NCI-H345 treated with DMSO at 0.1 percent for 48 hours (cell line): ENCODE results near the gene CDH4.

Experiments used
- DNase-seq: peaks from one replicate; lab custom pipeline; 2025; ENCODE audit not compliant: unreplicated experiment; lab: John Stamatoyannopoulos, UW

The CDH4 gene

GRCh38 chr20:61678437-61678836 lies 426.4 kb downstream of the CDH4 start:
- no peak for DNase-seq

GRCh38 chr20:61679473-61679872 lies 427.4 kb downstream of the CDH4 start:
- no peak for DNase-seq

GRCh38 chr20:61680096-61680495 lies 428.0 kb downstream of the CDH4 start:
- DNase-seq: no peak

GRCh38 chr20:61682114-61682995 lies 430.3 kb downstream of the CDH4 start:
- DNase-seq: no peak

- no peak for DNase-seq
Measured at GRCh38 chr20:61682996-61683681, 431.1 kb downstream of the CDH4 start.

GRCh38 chr20:61683721-61684120 lies 431.7 kb downstream of the CDH4 start:
- peak; percentile 74 for DNase-seq

GRCh38 chr20:61684136-61684535 lies 432.1 kb downstream of the CDH4 start:
- no peak for DNase-seq

GRCh38 chr20:61684583-61685235 lies 432.6 kb downstream of the CDH4 start:
- peak; percentile 40 for DNase-seq

- DNase-seq: no peak
Measured at GRCh38 chr20:61685462-61685861, 433.4 kb downstream of the CDH4 start.

- no peak for DNase-seq
Measured at GRCh38 chr20:61686051-61686936, 434.2 kb downstream of the CDH4 start.

- DNase-seq: no peak
Measured at GRCh38 chr20:61688411-61688810, 436.4 kb downstream of the CDH4 start.

GRCh38 chr20:61690150-61690549 lies 438.1 kb downstream of the CDH4 start:
- no peak for DNase-seq

- DNase-seq: no peak
Measured at GRCh38 chr20:61690993-61691838, 439.2 kb downstream of the CDH4 start.

GRCh38 chr20:61691978-61692377 lies 439.9 kb downstream of the CDH4 start:
- no peak for DNase-seq

GRCh38 chr20:61692479-61692878 lies 440.4 kb downstream of the CDH4 start:
- DNase-seq: no peak

GRCh38 chr20:61693055-61693600 lies 441.1 kb downstream of the CDH4 start:
- no peak for DNase-seq

- DNase-seq: no peak
Measured at GRCh38 chr20:61694682-61695081, 442.6 kb downstream of the CDH4 start.

- no peak for DNase-seq
Measured at GRCh38 chr20:61695741-61696140, 443.7 kb downstream of the CDH4 start.

- no peak for DNase-seq
Measured at GRCh38 chr20:61696181-61696735, 444.2 kb downstream of the CDH4 start.
